ENCODE results near the gene FAF1.
A peak's percentile ranks its signal among the peaks of the same experiment; 100 is the strongest.

FAF1 gene

DNA sequence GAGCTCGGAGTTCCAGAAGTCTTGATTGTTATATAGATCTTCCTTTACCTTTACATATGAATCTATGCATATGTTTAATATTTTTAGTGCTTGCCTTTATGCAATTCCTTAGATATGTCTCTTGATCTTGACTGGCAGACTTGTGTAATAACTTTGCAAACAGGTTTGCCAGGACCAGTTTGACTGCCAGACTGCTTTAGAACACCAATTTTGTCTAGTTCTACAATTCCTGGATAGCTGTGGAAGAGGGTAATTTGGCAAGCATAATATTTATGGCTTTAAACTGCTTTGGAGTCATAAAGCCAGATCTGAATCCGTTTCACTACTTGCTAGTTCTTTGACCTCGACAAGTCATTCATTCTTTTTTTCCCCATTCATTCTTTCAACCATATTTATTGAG lies 250.0 kb downstream of the FAF1 start:
- POLR2A ChIA-PET, result no interaction called here
- TF ChIP-seq, protein P1, sequence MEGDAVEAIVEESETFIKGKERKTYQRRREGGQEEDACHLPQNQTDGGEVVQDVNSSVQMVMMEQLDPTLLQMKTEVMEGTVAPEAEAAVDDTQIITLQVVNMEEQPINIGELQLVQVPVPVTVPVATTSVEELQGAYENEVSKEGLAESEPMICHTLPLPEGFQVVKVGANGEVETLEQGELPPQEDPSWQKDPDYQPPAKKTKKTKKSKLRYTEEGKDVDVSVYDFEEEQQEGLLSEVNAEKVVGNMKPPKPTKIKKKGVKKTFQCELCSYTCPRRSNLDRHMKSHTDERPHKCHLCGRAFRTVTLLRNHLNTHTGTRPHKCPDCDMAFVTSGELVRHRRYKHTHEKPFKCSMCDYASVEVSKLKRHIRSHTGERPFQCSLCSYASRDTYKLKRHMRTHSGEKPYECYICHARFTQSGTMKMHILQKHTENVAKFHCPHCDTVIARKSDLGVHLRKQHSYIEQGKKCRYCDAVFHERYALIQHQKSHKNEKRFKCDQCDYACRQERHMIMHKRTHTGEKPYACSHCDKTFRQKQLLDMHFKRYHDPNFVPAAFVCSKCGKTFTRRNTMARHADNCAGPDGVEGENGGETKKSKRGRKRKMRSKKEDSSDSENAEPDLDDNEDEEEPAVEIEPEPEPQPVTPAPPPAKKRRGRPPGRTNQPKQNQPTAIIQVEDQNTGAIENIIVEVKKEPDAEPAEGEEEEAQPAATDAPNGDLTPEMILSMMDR (IDR thresholded peaks at IDR 0.05; ENCODE audit: insufficient read depth, low read length, missing control alignments), result no peak
- H3K4me3 ChIP-seq (ENCODE audit: low read depth, low read length), result no peak overlapping the region
- no peak for DNase-seq (ENCODE audit: low read depth, low spot score)
- CTCF ChIA-PET, result interaction anchor here (1.5 to 1.7 kb wide), 2 partner anchors 10 to 342 kb away, joined by 4 to 5 read pairs; no protein-coding TSS in a partner anchor

DNA sequence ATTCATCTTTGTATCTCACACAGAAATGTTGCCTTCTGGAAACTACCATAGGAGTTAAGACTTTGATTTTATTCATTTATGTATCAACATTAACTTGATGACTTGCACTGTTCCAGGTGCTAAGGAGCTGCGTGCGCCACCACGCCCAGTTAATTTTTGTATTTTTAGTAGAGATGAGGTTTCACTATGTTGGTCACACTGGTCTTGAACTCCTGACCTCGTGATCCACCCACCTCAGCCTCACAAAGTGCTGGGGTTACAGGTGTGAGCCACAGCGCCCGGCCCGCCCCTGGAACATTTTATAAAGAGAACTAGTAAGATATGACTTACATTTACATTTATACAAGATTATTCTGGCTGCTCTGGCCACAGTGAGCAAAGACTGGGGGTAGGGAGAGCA lies 252.2 kb downstream of the FAF1 start:
- CTCF ChIA-PET, result no interaction called here
- POLR2A ChIA-PET, result no interaction called here
- TF ChIP-seq, protein P1 (IDR thresholded peaks at IDR 0.05; ENCODE audit: insufficient read depth, low read length, missing control alignments), result no peak
- H3K4me3 ChIP-seq (ENCODE audit: low read depth, low read length), result no peak overlapping the region
- DNase-seq (ENCODE audit: low read depth, low spot score), result no peak

DNA sequence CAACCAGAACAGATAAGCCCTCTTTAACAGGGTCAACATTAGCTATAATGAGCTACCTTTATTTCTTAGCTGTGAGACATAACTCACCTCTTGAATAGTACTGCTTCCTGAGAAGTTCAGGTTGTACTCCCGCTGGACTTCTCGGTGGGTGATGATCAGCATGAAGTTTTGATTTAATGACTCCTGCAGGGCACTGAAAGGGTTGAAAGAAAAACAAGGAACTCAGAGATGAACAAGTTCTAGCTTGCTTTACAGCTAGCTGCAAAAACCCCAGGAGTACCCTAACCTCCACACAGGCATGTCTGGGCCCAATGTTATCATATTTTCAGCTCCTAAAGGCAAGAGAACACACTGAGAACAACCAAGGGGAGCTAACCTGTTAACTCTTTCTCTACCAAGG lies 254.4 kb downstream of the FAF1 start:
- DNase-seq (ENCODE audit: low read depth, low spot score), result no peak
- ChIA-PET POLR2A (no interaction called here), CTCF (interaction anchor here (1.0 to 5.7 kb wide), 13 partner anchors 8 to 342 kb away, joined by 3 to 61 read pairs (median 5); no protein-coding TSS in a partner anchor)
- H3K4me3 ChIP-seq (ENCODE audit: low read depth, low read length), result no peak overlapping the region
- TF ChIP-seq, protein P1 (IDR thresholded peaks at IDR 0.05; ENCODE audit: insufficient read depth, low read length, missing control alignments), result no peak

DNA sequence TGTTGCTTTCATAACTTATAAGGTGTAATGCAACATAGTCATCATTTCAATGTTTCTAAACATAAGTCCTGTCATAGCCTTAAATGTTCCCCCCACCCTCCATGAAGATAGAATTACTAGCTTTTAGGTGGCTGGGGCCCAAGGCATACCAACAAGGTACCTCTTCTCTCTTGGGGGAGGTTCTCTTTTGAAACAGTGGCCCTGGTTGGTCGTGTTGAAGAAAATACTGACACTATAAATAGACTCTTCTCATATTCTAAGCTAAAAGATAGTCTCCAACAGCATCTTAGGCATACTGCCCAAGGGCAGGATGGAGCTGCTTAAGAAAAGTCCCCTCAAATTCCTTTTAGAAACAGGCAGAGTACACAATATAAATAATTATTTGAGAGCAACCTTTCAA lies 255.0 kb downstream of the FAF1 start:
- TF ChIP-seq, protein P1 (IDR thresholded peaks at IDR 0.05; ENCODE audit: insufficient read depth, low read length, missing control alignments), result no peak
- no peak for DNase-seq (ENCODE audit: low read depth, low spot score)
- H3K4me3 ChIP-seq (ENCODE audit: low read depth, low read length), result no peak overlapping the region
- ChIA-PET CTCF (interaction anchor here (0.9 to 5.7 kb wide), 21 partner anchors 9 to 342 kb away, joined by 3 to 61 read pairs (median 4); no protein-coding TSS in a partner anchor), POLR2A (no interaction called here)

DNA sequence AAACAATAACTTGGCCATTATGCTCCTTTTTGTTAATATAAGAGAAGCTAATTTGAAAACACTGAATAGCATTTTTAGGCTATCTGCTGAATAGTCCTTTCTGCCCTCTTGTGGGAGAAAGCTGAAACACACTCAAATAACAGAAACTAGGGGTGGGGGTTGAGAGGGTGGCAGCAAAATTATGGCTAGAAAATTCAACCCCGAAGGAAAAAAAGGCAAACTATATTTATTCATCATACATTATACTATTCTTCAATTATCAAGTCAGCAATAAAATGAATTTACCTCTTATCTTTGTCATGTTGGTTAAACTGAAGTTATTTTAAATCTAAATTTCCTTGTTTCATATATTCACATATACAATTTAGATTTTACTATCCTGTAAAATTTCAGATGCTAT lies 255.9 kb downstream of the FAF1 start:
- no peak overlapping the region for H3K4me3 ChIP-seq (ENCODE audit: low read depth, low read length)
- POLR2A ChIA-PET, result no interaction called here
- TF ChIP-seq, protein P1 (IDR thresholded peaks at IDR 0.05; ENCODE audit: insufficient read depth, low read length, missing control alignments), result peak; percentile 65
- CTCF ChIA-PET, result interaction anchor here (0.9 to 5.7 kb wide), 26 partner anchors 8 to 488 kb away, joined by 3 to 61 read pairs (median 4); no protein-coding TSS in a partner anchor
- DNase-seq (ENCODE audit: low read depth, low spot score), result no peak

DNA sequence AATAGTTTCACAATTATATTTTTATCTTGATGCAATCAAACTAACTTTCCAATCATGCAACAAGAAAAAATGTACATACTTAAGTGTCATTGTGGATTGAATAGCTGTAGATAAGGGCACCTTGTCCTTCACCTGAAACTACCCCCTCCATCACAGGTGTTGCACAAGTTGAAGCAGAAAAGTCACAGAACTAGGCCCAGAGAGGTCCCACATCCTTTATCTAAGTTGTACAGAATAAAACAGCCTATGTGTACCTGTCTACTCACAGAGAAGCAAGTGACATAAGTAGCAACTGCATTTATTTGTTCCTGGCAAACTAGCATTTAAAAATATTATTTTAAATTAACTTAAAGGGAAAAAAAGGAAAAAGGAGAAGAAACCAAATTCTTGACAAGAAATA lies 256.8 kb downstream of the FAF1 start:
- no peak overlapping the region for H3K4me3 ChIP-seq (ENCODE audit: low read depth, low read length)
- TF ChIP-seq, protein P1 (IDR thresholded peaks at IDR 0.05; ENCODE audit: insufficient read depth, low read length, missing control alignments), result no peak
- ChIA-PET CTCF (interaction anchor here (0.6 to 5.7 kb wide), 20 partner anchors 9 to 489 kb away, joined by 3 to 61 read pairs (median 4); no protein-coding TSS in a partner anchor), POLR2A (no interaction called here)
- no peak for DNase-seq (ENCODE audit: low read depth, low spot score)
